Fibroblast of the aortic adventitia (primary cell): ENCODE results near the gene QRFP. TPM values are rescaled to one million over a fixed set of nuclear protein-coding genes. Genes with fewer than 3 reads are reported as not detected.

Source experiments
- DNase-seq: peaks from one replicate; pipeline ENCODE4 v3.0.0-alpha.2; 2010; ENCODE audit warnings: low read depth
- H3K4me3 ChIP-seq: 2 replicates; pipeline ENCODE4 v1.5.1; 2011; ENCODE audit warnings: low read depth, mild to moderate bottlenecking, control low read depth, low read length, moderate library complexity
- CTCF ChIP-seq: IDR thresholded peaks from 2 replicates; pipeline ENCODE4 v1.5.1; 2011; ENCODE audit warnings: mild to moderate bottlenecking, low read length, control low read depth, inconsistent platforms; ENCODE audit not compliant: insufficient read depth
- total RNA-seq: library from RNA; depleted of rRNA; stranded (reverse); fragments of >200 nt; gene quantifications from 2 replicates; pipeline ENCODE4 v1.2.3, GENCODE V29; 2012; ENCODE audit warnings: low replicate concordance

The QRFP gene
- total RNA-seq, 1 donor = not detected

DNA sequence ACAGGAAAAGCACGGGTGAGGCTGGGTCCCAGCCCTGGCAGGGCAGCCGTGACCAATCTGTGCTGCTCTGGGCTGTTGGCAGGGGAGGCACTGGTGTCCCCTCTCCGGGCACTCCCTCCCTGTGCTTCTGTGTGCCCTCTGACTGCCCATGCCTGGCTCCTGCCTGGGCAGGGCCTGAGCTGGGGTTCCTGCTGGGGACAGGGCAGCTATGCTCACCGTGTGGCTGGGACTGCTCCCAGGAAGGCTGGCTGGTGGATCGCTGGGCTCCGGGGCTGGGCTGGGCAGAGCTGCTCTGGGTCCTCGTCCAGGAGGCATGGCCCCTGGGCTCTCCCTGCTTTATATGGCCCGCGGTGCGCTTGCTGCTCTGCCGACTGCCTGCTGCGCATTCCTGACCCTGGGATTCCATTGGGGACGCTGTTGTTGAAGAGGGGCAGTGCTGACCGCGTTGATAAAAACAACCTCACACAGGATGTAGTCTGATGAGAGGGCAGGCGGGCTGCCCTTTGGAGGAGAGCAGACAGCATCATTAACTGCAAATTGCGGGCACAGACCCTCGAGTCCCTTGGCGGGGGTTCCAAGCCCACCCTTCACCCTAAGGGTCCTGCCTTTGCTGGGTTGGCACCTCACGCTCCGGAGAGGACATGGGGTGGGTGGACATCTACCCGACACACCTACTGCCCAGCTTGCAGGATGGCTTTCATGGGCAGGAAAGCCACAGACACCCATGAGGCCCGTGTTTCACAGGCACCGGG is 955 bp downstream of the QRFP start:
- H3K4me3 ChIP-seq = no peak overlapping the region
- DNase-seq = no peak
- no peak for TF ChIP-seq CTCF

- no peak for TF ChIP-seq CTCF
- no peak for DNase-seq
These were observed 1.6 kb downstream of the QRFP start for GRCh38 chr9:130895038-130895437.

GRCh38 chr9:130894546-130894945 is 2.1 kb downstream of the QRFP start:
- peak; percentile 40 for DNase-seq
- H3K4me3 ChIP-seq = no peak overlapping the region
- TF ChIP-seq CTCF = no peak

More at GRCh38 chr9:130895038-130895437, 1.6 kb downstream of the QRFP start:
- H3K4me3 ChIP-seq = no peak overlapping the region

GRCh38 chr9:130893341-130894101 is 3.1 kb downstream of the QRFP start:
- no peak for TF ChIP-seq CTCF
- DNase-seq = no peak
- H3K4me3 ChIP-seq = no peak overlapping the region

DNA sequence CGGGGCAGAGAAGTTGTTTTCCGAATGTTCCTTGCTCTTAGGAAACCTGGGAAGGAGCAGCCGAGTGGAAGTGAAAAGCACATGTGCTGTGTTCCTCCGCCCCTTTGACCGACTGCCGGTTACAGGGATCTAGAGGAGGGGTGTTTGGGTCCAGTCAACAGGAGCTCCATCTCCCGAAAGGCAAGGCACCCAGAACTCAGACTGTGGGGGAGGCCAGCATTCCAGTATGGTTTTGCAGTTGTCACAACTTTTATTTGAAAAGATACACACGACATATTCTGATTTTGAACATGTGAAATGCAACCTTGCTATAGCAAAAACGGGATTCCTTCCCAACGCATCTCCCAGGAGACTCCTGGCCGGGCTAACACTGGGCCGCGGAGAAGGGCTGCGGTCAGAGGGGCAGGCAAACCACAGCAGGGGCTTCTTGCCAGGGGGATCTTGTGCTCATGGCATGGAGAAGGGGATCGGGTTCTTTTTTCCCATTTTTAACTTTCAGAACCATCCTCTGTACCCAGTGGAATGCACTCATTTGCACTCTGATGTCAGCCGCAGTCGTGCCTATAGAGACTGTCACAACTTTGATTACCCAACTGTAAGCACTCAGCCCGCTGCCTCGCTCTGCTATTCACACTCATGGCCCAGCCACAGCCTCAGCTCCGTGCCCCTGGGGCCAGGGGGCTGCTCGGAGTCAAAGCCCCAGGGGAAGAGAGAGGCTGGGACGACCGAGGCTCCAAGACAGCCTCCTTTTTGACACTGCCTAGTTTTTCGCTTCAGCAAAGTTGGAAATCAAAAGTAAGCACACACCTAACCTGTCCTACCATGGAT is 3.9 kb downstream of the QRFP start:
- no peak for TF ChIP-seq CTCF
- no peak for DNase-seq
- H3K4me3 ChIP-seq = no peak overlapping the region

- TF ChIP-seq CTCF = no peak
- no peak for DNase-seq
- no peak overlapping the region for H3K4me3 ChIP-seq
These were observed 4.7 kb downstream of the QRFP start for GRCh38 chr9:130891688-130892476.
